Mesendoderm (in vitro differentiated cells): ENCODE data around the gene TACR1.
"Not testable (repeated sequence)": the region's sequence is repeated elsewhere in the genome, so short reads cannot be mapped to it uniquely, and the experiment has no call there.

Experiments
- DNase-seq: peaks from one replicate; pipeline ENCODE4 v3.0.0; 2013
- H2AK5ac ChIP-seq: 2 replicates; pipeline ENCODE4 v1.6.1; 2013; ENCODE audit warnings: low read length, inconsistent platforms
- H2BK120ac ChIP-seq: 2 replicates; pipeline ENCODE4 v1.6.1; 2013; ENCODE audit warnings: low read depth, mild to moderate bottlenecking, low read length, moderate library complexity, mixed read lengths
- H2BK15ac ChIP-seq: replicated peaks from 2 replicates; pipeline ENCODE4 v1.6.1; 2013; ENCODE audit warnings: low read depth, mild to moderate bottlenecking, moderate library complexity
- H2BK5ac ChIP-seq: 2 replicates; pipeline ENCODE4 v1.6.1; 2013; ENCODE audit warnings: low read length, inconsistent platforms
- H3K18ac ChIP-seq: 2 replicates; pipeline ENCODE4 v1.6.1; 2013; ENCODE audit warnings: mild to moderate bottlenecking, low read length, mixed read lengths
- H3K23ac ChIP-seq: one replicate; pipeline ENCODE4 v1.6.1; 2013; ENCODE audit warnings: low read length
- H3K27ac ChIP-seq: 2 replicates; pipeline ENCODE4 v1.5.1; 2013; ENCODE audit warnings: low read depth, mild to moderate bottlenecking, inconsistent platforms, low read length, moderate library complexity
- H3K27me3 ChIP-seq: 2 replicates; pipeline ENCODE4 v1.6.1; 2013; ENCODE audit warnings: low read length, control low read depth, mild to moderate bottlenecking, inconsistent platforms; ENCODE audit not compliant: insufficient read depth, poor library complexity
- H3K36me3 ChIP-seq: 2 replicates; pipeline ENCODE4 v1.6.1; 2013; ENCODE audit warnings: low read length, inconsistent platforms; ENCODE audit not compliant: control insufficient read depth, insufficient read depth
- H3K4ac ChIP-seq: one replicate; pipeline ENCODE4 v1.6.1; 2013; ENCODE audit warnings: low read depth, mild to moderate bottlenecking, low read length, moderate library complexity
- H3K4me1 ChIP-seq: 2 replicates; pipeline ENCODE4 v1.6.1; 2013; ENCODE audit warnings: low read depth, low read length, inconsistent platforms; ENCODE audit not compliant: control insufficient read depth
- H3K4me2 ChIP-seq: 2 replicates; pipeline ENCODE4 v1.6.1; 2013; ENCODE audit warnings: low read length
- H3K4me3 ChIP-seq: 2 replicates; pipeline ENCODE4 v1.5.1; 2013; ENCODE audit warnings: mild to moderate bottlenecking, low read length
- H3K56ac ChIP-seq: one replicate; pipeline ENCODE4 v1.6.1; 2013; ENCODE audit warnings: low read length
- H3K79me1 ChIP-seq: 2 replicates; pipeline ENCODE4 v1.6.1; 2013; ENCODE audit warnings: low read length, inconsistent platforms
- H3K79me2 ChIP-seq: 2 replicates; pipeline ENCODE4 v1.6.1; 2013; ENCODE audit warnings: mild to moderate bottlenecking, low read length; ENCODE audit not compliant: control insufficient read depth, insufficient read depth
- H3K9ac ChIP-seq: 2 replicates; pipeline ENCODE4 v1.6.1; 2013; ENCODE audit warnings: low read length, inconsistent platforms
- H4K5ac ChIP-seq: one replicate; pipeline ENCODE4 v1.6.1; 2013; ENCODE audit warnings: low read length
- H4K8ac ChIP-seq: one replicate; pipeline ENCODE4 v1.6.1; 2013; ENCODE audit warnings: low read depth, mild to moderate bottlenecking, control low read depth, low read length, moderate library complexity
- WGBS: extraction: QIAGEN DNeasy Blood & Tissue Kit; methylation state at CpG from one replicate; pipeline ENCODE4 v1.1.7; 2013; ENCODE audit warnings: low lambda C conversion rate, missing lambda C conversion rate; ENCODE audit not compliant: insufficient coverage; ENCODE audit errors: extremely low coverage; 5-methylcytosine and 5-hydroxymethylcytosine counted together

Gene TACR1

GRCh38 chr2:75175456-75175855 lies 23.9 kb downstream of the TACR1 start:
- Histone ChIP-seq H3K4ac (no peak overlapping the region), H3K36me3 (no peaks in the 10 kb centered on the region), H4K8ac (no peak overlapping the region), H2BK120ac (no peak overlapping the region), H3K27me3 (no peaks in the 10 kb centered on the region), H2BK15ac (no peak overlapping the region), H3K56ac (no peak overlapping the region), H3K18ac (no peak overlapping the region), H3K27ac (no peak overlapping the region), H2AK5ac (no peak overlapping the region), H2BK5ac (no peak overlapping the region), H3K4me2 (no peak overlapping the region), H3K23ac (no peak overlapping the region), H3K4me1 (peaks cover 9% of the 10 kb centered on the region), H4K5ac (no peak overlapping the region), H3K79me1 (no peaks in the 10 kb centered on the region), H3K4me3 (no peak overlapping the region), H3K9ac (no peak overlapping the region), H3K79me2 (no peaks in the 10 kb centered on the region)
- DNase-seq, result peak; percentile 72
- WGBS, result no CpG with 5 or more reads among the region's 3 CpGs

GRCh38 chr2:75174981-75175380 lies 24.3 kb downstream of the TACR1 start:
- no peak overlapping the region for H3K18ac ChIP-seq
- no peak overlapping the region for H2BK120ac ChIP-seq
- H3K9ac ChIP-seq, result no peak overlapping the region
- H3K36me3 ChIP-seq, result no peaks in the 10 kb centered on the region
- no CpG with 5 or more reads among the region's 2 CpGs for WGBS
- no peak overlapping the region for H2BK15ac ChIP-seq
- no peak overlapping the region for H2AK5ac ChIP-seq
- H3K23ac ChIP-seq, result no peak overlapping the region
- H3K27ac ChIP-seq, result no peak overlapping the region
- peaks cover 9% of the 10 kb centered on the region for H3K4me1 ChIP-seq
- H4K5ac ChIP-seq, result no peak overlapping the region
- H3K4ac ChIP-seq, result no peak overlapping the region
- no peak overlapping the region for H2BK5ac ChIP-seq
- H3K56ac ChIP-seq, result no peak overlapping the region
- H4K8ac ChIP-seq, result no peak overlapping the region
- DNase-seq, result no peak
- no peak overlapping the region for H3K4me2 ChIP-seq
- no peaks in the 10 kb centered on the region for H3K79me1 ChIP-seq
- no peak overlapping the region for H3K4me3 ChIP-seq
- no peaks in the 10 kb centered on the region for H3K27me3 ChIP-seq
- no peaks in the 10 kb centered on the region for H3K79me2 ChIP-seq

- Histone ChIP-seq H3K56ac (no peak overlapping the region), H3K9ac (no peak overlapping the region), H3K27me3 (no peaks in the 10 kb centered on the region), H3K23ac (no peak overlapping the region), H3K79me2 (no peaks in the 10 kb centered on the region), H3K4me2 (no peak overlapping the region), H2BK120ac (no peak overlapping the region), H3K4me1 (peaks cover 9% of the 10 kb centered on the region), H3K36me3 (no peaks in the 10 kb centered on the region), H3K18ac (no peak overlapping the region), H3K4me3 (no peak overlapping the region), H4K5ac (no peak overlapping the region), H2BK5ac (no peak overlapping the region), H3K4ac (no peak overlapping the region), H2AK5ac (no peak overlapping the region), H4K8ac (no peak overlapping the region), H3K27ac (no peak overlapping the region), H3K79me1 (no peaks in the 10 kb centered on the region), H2BK15ac (no peak overlapping the region)
- no peak for DNase-seq
- no CpG with 5 or more reads among the region's 2 CpGs for WGBS
Observed at GRCh38 chr2:75174519-75174918, 24.8 kb downstream of the TACR1 start.

DNA sequence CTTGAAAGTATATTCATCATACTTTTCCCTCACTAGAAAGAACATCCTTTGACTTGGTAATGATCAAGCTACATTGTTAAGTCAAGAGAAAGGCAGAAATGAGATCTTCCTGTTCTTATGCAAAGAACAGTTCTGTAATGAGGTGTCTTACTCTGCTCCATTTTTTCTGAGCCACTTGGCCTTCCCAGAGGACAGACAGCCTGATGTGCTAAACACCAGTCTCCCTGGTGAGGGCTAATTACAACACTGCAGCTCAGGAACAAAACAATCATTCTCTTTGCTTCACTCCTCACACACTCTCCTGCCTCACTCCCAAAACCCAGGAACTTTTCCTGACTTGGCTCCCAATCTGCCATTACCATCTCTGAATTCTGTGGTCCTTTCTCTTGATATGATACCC lies 25.6 kb downstream of the TACR1 start:
- Histone ChIP-seq H2BK5ac (no peak overlapping the region), H3K27ac (no peak overlapping the region), H3K4me1 (peaks cover 9% of the 10 kb centered on the region), H4K5ac (no peak overlapping the region), H3K23ac (no peak overlapping the region), H2BK120ac (no peak overlapping the region), H4K8ac (no peak overlapping the region), H2BK15ac (no peak overlapping the region), H3K4me3 (no peak overlapping the region), H3K56ac (no peak overlapping the region), H3K9ac (no peak overlapping the region), H3K4me2 (no peak overlapping the region), H3K79me2 (no peaks in the 10 kb centered on the region), H3K27me3 (no peaks in the 10 kb centered on the region), H3K79me1 (no peaks in the 10 kb centered on the region), H3K4ac (no peak overlapping the region), H3K36me3 (no peaks in the 10 kb centered on the region), H2AK5ac (no peak overlapping the region), H3K18ac (no peak overlapping the region)
- DNase-seq, result no peak

DNA sequence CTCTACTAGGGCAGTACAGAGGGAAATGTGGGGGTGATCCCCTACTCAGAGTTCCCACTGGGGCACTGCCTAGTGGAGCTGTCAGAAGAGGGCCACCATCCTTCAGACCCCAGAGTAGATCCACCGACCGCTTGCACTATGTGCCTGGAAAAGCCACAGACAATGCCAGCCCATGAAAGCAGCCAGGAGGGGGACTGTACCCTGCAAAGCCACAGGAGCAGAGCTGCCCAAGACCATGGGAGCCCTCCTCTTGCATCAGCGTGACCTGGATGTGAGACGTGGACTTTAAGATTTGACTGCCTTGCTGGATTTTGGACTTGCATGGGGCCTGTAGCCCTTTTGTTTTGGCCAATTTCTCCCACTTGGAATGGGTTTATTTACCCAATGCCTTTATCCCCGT lies 27.9 kb downstream of the TACR1 start:
- not testable (repeated sequence) for H2BK120ac ChIP-seq, H3K4ac ChIP-seq, H4K8ac ChIP-seq, H4K5ac ChIP-seq, H3K79me1 ChIP-seq, DNase-seq, H2BK5ac ChIP-seq, H2BK15ac ChIP-seq, H3K9ac ChIP-seq, H3K79me2 ChIP-seq, H3K18ac ChIP-seq, H3K4me2 ChIP-seq, H3K4me3 ChIP-seq, H3K23ac ChIP-seq, H3K27me3 ChIP-seq, H2AK5ac ChIP-seq, H3K4me1 ChIP-seq, H3K56ac ChIP-seq, H3K27ac ChIP-seq, H3K36me3 ChIP-seq
- no CpG with 5 or more reads among the region's 5 CpGs for WGBS

DNA sequence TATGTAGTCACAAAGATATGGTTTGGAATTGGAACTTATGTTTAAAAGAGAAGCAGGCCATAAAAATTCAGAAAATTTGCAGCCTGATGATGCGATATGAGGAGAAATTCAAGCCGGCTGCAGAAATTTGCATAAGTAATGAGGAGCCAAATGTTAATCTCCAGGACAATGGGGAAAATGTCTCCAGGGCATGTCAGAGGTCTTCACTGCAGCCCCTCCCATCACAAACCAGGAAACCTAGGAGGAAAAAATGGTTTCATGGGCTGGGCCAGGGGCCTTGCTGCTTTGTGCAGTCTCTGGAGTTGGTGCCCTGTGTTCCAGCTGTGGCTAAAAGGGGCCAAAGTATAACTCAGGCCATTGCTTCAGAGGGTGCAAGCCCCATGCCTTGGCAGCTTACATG lies 28.4 kb downstream of the TACR1 start:
- no peak overlapping the region for H3K4me2 ChIP-seq
- H3K4me1 ChIP-seq, result peaks cover 9% of the 10 kb centered on the region
- H3K4me3 ChIP-seq, result no peak overlapping the region
- H3K27me3 ChIP-seq, result no peaks in the 10 kb centered on the region
- no peak overlapping the region for H3K23ac ChIP-seq
- no peak overlapping the region for H4K8ac ChIP-seq
- H3K79me2 ChIP-seq, result no peaks in the 10 kb centered on the region
- no peaks in the 10 kb centered on the region for H3K36me3 ChIP-seq
- no peak overlapping the region for H3K27ac ChIP-seq
- no peak overlapping the region for H3K18ac ChIP-seq
- no peak overlapping the region for H3K56ac ChIP-seq
- WGBS, result no CpG with 5 or more reads among the region's 2 CpGs
- no peak overlapping the region for H4K5ac ChIP-seq
- no peaks in the 10 kb centered on the region for H3K79me1 ChIP-seq
- no peak overlapping the region for H2BK5ac ChIP-seq
- no peak overlapping the region for H2BK120ac ChIP-seq
- H3K9ac ChIP-seq, result no peak overlapping the region
- no peak overlapping the region for H2BK15ac ChIP-seq
- H3K4ac ChIP-seq, result no peak overlapping the region
- H2AK5ac ChIP-seq, result no peak overlapping the region
- peak; percentile 46 for DNase-seq
